Ishikawa (cell line): ENCODE data around the gene NOX1.

ENCODE experiments used
- CREB1 ChIP-seq: IDR thresholded peaks from 2 replicates; pipeline ENCODE4 v1.6.1; 2012; ENCODE audit warnings: low read depth
- TAF1 ChIP-seq: IDR thresholded peaks from 2 replicates; pipeline ENCODE4 v1.6.1; 2012; ENCODE audit warnings: low read depth, mild to moderate bottlenecking
- TCF12 ChIP-seq: IDR thresholded peaks from 2 replicates; pipeline ENCODE4 v1.6.1; 2012; ENCODE audit warnings: low read depth
- TF ChIP-seq, protein P1 (sequence below): IDR thresholded peaks from 2 replicates; pipeline ENCODE4 v1.6.1; 2012; ENCODE audit warnings: low read depth, mild to moderate bottlenecking

DNA sequence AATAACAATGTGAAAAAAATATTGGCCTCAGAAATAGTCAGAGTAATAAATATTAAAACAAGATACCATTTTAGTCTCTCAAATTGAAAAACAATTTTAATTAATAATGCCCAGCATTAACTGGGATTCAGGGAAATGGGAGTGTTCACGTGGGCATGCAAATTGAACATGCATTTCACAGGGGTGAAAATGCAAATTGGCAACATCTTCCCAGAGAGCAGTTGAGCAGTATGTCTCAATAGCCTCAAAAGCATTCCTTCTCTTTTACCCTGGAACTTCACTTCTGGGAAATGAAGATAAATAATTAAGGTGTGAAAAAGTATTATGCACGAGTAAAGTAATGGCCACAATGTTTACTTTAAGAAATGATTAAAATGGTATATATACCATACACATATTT is 21.3 kb downstream of the NOX1 start:
- TF ChIP-seq CREB1 (no peak), TAF1 (no peak), TCF12 (no peak)
- TF ChIP-seq, protein P1, sequence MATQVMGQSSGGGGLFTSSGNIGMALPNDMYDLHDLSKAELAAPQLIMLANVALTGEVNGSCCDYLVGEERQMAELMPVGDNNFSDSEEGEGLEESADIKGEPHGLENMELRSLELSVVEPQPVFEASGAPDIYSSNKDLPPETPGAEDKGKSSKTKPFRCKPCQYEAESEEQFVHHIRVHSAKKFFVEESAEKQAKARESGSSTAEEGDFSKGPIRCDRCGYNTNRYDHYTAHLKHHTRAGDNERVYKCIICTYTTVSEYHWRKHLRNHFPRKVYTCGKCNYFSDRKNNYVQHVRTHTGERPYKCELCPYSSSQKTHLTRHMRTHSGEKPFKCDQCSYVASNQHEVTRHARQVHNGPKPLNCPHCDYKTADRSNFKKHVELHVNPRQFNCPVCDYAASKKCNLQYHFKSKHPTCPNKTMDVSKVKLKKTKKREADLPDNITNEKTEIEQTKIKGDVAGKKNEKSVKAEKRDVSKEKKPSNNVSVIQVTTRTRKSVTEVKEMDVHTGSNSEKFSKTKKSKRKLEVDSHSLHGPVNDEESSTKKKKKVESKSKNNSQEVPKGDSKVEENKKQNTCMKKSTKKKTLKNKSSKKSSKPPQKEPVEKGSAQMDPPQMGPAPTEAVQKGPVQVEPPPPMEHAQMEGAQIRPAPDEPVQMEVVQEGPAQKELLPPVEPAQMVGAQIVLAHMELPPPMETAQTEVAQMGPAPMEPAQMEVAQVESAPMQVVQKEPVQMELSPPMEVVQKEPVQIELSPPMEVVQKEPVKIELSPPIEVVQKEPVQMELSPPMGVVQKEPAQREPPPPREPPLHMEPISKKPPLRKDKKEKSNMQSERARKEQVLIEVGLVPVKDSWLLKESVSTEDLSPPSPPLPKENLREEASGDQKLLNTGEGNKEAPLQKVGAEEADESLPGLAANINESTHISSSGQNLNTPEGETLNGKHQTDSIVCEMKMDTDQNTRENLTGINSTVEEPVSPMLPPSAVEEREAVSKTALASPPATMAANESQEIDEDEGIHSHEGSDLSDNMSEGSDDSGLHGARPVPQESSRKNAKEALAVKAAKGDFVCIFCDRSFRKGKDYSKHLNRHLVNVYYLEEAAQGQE: no peak
